HepG2 (cell line): ENCODE results near the gene SYS1. TPM values are rescaled to one million over a fixed set of nuclear protein-coding genes. Genes with fewer than 3 reads are reported as not detected.

Experiments
- ATRX ChIP-seq: sonication (generic); formaldehyde crosslinking; IDR thresholded peaks from 2 replicates; pipeline ENCODE4 v1.4.0; 2020; ENCODE audit warnings: missing genetic modification reagents, borderline replicate concordance
- BRD4 ChIP-seq: sonication (generic); formaldehyde crosslinking; IDR thresholded peaks from 2 replicates; pipeline ENCODE4 v1.4.0; 2020; ENCODE audit warnings: missing genetic modification reagents
- CEBPG ChIP-seq: IDR thresholded peaks from 2 replicates; pipeline ENCODE4 v1.6.1; 2016
- DMAP1 ChIP-seq: IDR thresholded peaks from 2 replicates; pipeline ENCODE4 v1.6.1; 2016
- DNMT1 ChIP-seq: sonication (generic); formaldehyde crosslinking; IDR thresholded peaks from 2 replicates; pipeline ENCODE4 v1.5.1; 2020; ENCODE audit warnings: mild to moderate bottlenecking, missing genetic modification reagents
- FOXP4 ChIP-seq: sonication (generic); formaldehyde crosslinking; IDR thresholded peaks from 2 replicates; pipeline ENCODE4 v1.4.0; 2020; ENCODE audit warnings: missing genetic modification reagents
- HES4 ChIP-seq: sonication (generic); formaldehyde crosslinking; IDR thresholded peaks from 2 replicates; pipeline ENCODE4 v1.9.0; 2021; ENCODE audit warnings: mild to moderate bottlenecking, missing genetic modification reagents, borderline replicate concordance
- JUN ChIP-seq: sonication (generic); formaldehyde crosslinking; IDR thresholded peaks from 2 replicates; pipeline ENCODE4 v1.4.0; 2020; ENCODE audit warnings: mild to moderate bottlenecking, missing genetic modification reagents
- MBNL3 ChIP-seq: fragments of 250-450 bp; sonication (Bioruptor Pico); conservative IDR thresholded peaks from 2 replicates; pipeline ENCODE4 v1.8.0; 2022; ENCODE audit warnings: mild to moderate bottlenecking, inconsistent platforms
- MIER2 ChIP-seq: IDR thresholded peaks from 2 replicates; pipeline ENCODE4 v1.6.1; 2016; ENCODE audit warnings: missing biosample characterization, missing genetic modification reagents
- NAIF1 ChIP-seq: sonication (generic); formaldehyde crosslinking; IDR thresholded peaks from 2 replicates; pipeline ENCODE4 v1.5.0; 2020; ENCODE audit warnings: mild to moderate bottlenecking, missing genetic modification reagents, borderline replicate concordance
- RBM22 ChIP-seq: fragments of 200-400 bp; formaldehyde crosslinking; optimal IDR thresholded peaks from 2 replicates; pipeline ENCODE3; 2017; ENCODE audit warnings: mild to moderate bottlenecking, low read length, moderate library complexity
- SMARCE1 ChIP-seq: fragments of 450-650 bp; IDR thresholded peaks from 2 replicates; pipeline ENCODE4 v1.6.1; 2017; ENCODE audit warnings: borderline replicate concordance
- TEF ChIP-seq: sonication (generic); formaldehyde crosslinking; IDR thresholded peaks from 2 replicates; pipeline ENCODE4 v1.5.0; 2020; ENCODE audit warnings: missing genetic modification reagents
- ZBTB33 ChIP-seq: sonication (generic); formaldehyde crosslinking; IDR thresholded peaks from 2 replicates; pipeline ENCODE4 v1.4.0; 2020; ENCODE audit warnings: missing genetic modification reagents
- ZBTB39 ChIP-seq: sonication (generic); formaldehyde crosslinking; IDR thresholded peaks from 2 replicates; pipeline ENCODE4 v1.5.0; 2020; ENCODE audit warnings: missing genetic modification reagents
- ZNF337 ChIP-seq: sonication (generic); formaldehyde crosslinking; IDR thresholded peaks from 2 replicates; pipeline ENCODE4 v1.5.1; 2020; ENCODE audit warnings: missing genetic modification reagents, low read depth, mild to moderate bottlenecking, borderline replicate concordance
- ZNF580 ChIP-seq: IDR thresholded peaks from 2 replicates; pipeline ENCODE4 v1.6.1; 2016; ENCODE audit warnings: low read depth, borderline replicate concordance
- ZNF746 ChIP-seq: sonication (generic); formaldehyde crosslinking; IDR thresholded peaks from 2 replicates; pipeline ENCODE4 v1.8.0; 2022; ENCODE audit warnings: mild to moderate bottlenecking, missing genetic modification reagents
- ZSCAN30 ChIP-seq: sonication (generic); formaldehyde crosslinking; IDR thresholded peaks from 2 replicates; pipeline ENCODE4 v1.5.0; 2020; ENCODE audit warnings: mild to moderate bottlenecking, missing genetic modification reagents
- polyA plus RNA-seq, 8 experiments: library from polyadenylated mRNA; depleted of rRNA in 3 of 8; stranded (reverse) in 7 of 8; unstranded in 1 of 8; fragments of >200 nt; fragmentation: Illumina TruSeq in 4 of 8; extraction: Trizol in 4 of 8; gene quantifications; 2 replicates each; pipeline versions ENCODE4 v1.2.1 to v1.2.3, GENCODE V29; 2011 to 2016; ENCODE audit warnings: low read depth in 4 of 8, missing spikeins in 1 of 8, mixed read lengths in 1 of 8; ENCODE audit not compliant: insufficient read depth in 1 of 8
- total RNA-seq, 5 experiments: library from RNA; depleted of rRNA; stranded (reverse); fragments of >200 nt; fragmentation: Illumina TruSeq; extraction: Trizol; gene quantifications; 2 replicates each; pipeline ENCODE4 v1.2.3, GENCODE V29; 2016; ENCODE audit warnings: low read depth in 1 of 5

The SYS1 gene
- total and polyA plus RNA-seq, 2 of the 13 experiments (the other 11 are each of a cell fraction or from before 2014, with no cell fraction given): 38.3 to 65.6 TPM

DNA sequence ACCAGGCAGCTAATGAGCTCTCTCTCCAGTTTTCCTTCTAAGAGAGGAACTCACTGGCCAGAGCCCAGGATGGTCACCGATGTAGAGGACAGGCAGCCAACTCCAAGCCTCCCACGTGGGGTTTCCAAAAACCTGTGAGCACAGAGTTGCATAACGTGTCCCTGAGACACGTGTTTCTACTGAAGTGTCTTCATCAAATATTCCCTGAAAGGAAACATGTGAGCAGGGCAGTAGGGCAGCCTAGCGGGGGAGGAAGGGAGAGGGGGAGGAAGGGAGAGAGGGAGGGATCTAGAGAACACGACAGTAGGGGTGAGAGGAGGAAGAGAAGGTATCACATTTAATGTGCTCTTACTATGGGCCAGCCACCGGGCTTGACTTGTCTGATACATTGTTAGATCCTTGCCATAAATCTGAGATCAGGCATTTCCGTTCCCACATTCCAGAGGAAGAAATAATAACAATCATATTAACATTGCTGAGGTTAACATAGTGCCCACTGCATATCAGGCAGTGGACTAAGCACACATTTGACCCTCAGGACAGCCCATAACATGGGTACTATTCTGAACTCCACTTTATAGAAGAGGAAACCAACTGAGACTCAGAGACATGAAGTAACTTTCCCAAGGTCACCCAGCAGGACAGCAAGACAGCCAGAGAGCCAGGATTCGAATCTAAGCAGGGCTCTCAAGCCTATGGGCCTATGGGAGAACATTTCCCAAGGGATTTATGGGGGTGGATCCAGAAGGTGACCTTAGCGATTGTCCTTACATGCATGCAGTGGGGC lies 4.5 kb upstream of the SYS1 start (continued):
- TF ChIP-seq ZNF746 (peak; percentile 60; the same call in 1 of the 2 replicates), MBNL3 (CRISPR knock-in tag) (no peak), SMARCE1 (no peak), ZBTB39 (no peak), ATRX (CRISPR knock-in tag) (no peak), NAIF1 (CRISPR knock-in tag) (no peak), HES4 (CRISPR knock-in tag) (no peak), CEBPG (CRISPR knock-in tag) (peak; percentile 87), DMAP1 (CRISPR knock-in tag) (peak; percentile 82; the same call in 1 of the 2 replicates), BRD4 (CRISPR knock-in tag) (no peak), ZBTB33 (no peak), ZNF337 (CRISPR knock-in tag) (no peak), JUN (CRISPR knock-in tag) (no peak), RBM22 (no peak), ZNF580 (CRISPR knock-in tag) (0 out of 2 replicates have a peak, but pooled peaks have one; percentile 16), FOXP4 (CRISPR knock-in tag) (no peak), TEF (CRISPR knock-in tag) (peak; percentile 85; the same call in 1 of the 2 replicates), MIER2 (CRISPR knock-in tag) (no peak), ZSCAN30 (CRISPR knock-in tag) (no peak), DNMT1 (CRISPR knock-in tag) (no peak)
